Neutrophil (primary cell): ENCODE results near the gene TMEM184A.

Experiments
- H3K27ac ChIP-seq: fragments of 200-600 bp; sonication (generic); 2 replicates; pipeline ENCODE4 v1.5.1; 2016; ENCODE audit warnings: mild to moderate bottlenecking, moderate library complexity
- H3K27me3 ChIP-seq: fragments of 200-600 bp; sonication (generic); 2 replicates; pipeline ENCODE4 v1.6.0; 2016; ENCODE audit warnings: mild to moderate bottlenecking
- H3K36me3 ChIP-seq: fragments of 200-600 bp; sonication (generic); 2 replicates; pipeline ENCODE4 v1.5.1; 2017
- H3K4me1 ChIP-seq, 2 experiments: fragments of 200-600 bp in 1 of 2; sonication (generic) in 1 of 2; 1 replicate in 1 of 2; 2 replicates in 1 of 2; pipeline versions ENCODE4 v1.5.1 to v1.6.1; 2013 to 2016; ENCODE audit warnings: low read depth in 1 of 2, low read length in 1 of 2, mild to moderate bottlenecking in 1 of 2, moderate library complexity in 1 of 2; ENCODE audit not compliant: control insufficient read depth in 1 of 2, insufficient read depth in 1 of 2
- H3K4me3 ChIP-seq, 2 experiments: fragments of 200-600 bp in 1 of 2; sonication (generic) in 1 of 2; 1 replicate in 1 of 2; 2 replicates in 1 of 2; pipeline ENCODE4 v1.5.1; 2013 to 2016; ENCODE audit warnings: low read depth in 1 of 2, low read length in 1 of 2, mild to moderate bottlenecking in 1 of 2, moderate library complexity in 1 of 2
- H3K9me3 ChIP-seq: fragments of 200-600 bp; sonication (generic); 2 replicates; pipeline ENCODE4 v1.5.1; 2016
- TF ChIP-seq, protein P1 (sequence below): fragments of 200-600 bp; sonication (generic); IDR thresholded peaks from 2 replicates; pipeline ENCODE4 v1.5.1; 2016; ENCODE audit warnings: antibody characterized with exemption

Gene TMEM184A

DNA sequence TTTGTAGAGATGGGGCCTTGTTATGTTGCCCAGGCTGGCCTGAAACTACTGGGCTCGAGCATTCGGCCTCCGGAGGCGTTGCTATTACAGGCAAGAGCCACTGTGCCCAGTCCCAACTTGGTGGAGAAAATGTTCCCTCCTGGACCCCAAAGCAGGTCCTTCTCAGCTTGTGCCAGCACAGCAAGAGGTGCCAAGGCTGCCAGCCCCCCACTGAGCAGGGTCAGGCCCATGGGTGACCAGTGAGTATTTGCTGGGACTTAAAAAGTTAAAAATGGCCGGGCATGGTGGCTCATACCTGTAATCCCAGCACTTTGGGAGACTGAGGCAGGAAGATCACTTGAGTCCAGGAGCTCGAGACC, 20.9 kb downstream of the TMEM184A start:
- H3K9me3 ChIP-seq, result no peaks in the 10 kb centered on the region
- no peak overlapping the region for H3K4me3 ChIP-seq
- H3K27me3 ChIP-seq, result no peaks in the 10 kb centered on the region
- TF ChIP-seq, protein P1, sequence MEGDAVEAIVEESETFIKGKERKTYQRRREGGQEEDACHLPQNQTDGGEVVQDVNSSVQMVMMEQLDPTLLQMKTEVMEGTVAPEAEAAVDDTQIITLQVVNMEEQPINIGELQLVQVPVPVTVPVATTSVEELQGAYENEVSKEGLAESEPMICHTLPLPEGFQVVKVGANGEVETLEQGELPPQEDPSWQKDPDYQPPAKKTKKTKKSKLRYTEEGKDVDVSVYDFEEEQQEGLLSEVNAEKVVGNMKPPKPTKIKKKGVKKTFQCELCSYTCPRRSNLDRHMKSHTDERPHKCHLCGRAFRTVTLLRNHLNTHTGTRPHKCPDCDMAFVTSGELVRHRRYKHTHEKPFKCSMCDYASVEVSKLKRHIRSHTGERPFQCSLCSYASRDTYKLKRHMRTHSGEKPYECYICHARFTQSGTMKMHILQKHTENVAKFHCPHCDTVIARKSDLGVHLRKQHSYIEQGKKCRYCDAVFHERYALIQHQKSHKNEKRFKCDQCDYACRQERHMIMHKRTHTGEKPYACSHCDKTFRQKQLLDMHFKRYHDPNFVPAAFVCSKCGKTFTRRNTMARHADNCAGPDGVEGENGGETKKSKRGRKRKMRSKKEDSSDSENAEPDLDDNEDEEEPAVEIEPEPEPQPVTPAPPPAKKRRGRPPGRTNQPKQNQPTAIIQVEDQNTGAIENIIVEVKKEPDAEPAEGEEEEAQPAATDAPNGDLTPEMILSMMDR, result no peak
- peaks cover 49% of the 10 kb centered on the region for H3K36me3 ChIP-seq
- peaks cover 34 to 35% of the 10 kb centered on the region in 2 experiments for H3K4me1 ChIP-seq
- no peak overlapping the region for H3K27ac ChIP-seq

DNA sequence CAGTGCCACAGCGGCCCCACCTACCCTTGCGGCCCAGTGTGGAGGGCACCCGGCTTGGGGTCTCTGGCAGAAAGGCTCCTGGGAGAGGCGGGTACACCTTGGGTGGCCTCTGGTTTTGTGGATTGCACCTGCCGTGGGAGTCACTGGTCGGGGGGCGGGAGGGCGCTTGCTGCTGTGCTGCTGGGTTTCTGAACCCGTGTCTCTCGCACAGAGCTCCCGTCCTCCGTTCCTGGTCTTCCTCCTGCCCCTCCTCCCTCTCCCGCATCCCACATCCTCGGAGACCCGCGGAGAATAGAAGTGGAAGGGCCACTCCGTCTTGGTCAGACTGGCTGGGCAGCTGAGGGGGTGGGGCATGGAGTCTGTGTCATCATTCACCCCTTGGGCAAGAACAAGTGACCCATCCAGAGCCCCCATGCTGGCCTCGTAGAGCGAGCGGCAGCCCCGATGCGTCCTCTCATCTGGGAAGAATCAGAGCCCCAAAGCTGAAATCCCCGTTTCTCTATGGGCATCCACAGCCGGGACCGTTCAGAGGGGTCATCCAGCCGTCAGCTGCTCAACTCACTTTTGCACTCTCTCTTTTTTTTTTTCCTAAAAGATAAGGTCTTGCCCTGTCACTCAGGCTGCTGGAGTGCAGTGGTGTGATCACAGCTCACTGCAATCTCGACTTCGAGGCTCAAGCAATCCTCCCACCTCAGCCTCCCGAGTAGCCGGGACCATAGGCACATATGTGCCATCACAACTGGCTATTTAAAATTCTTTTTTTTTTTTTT, 21.5 kb downstream of the TMEM184A start:
- Histone ChIP-seq H3K9me3 (no peaks in the 10 kb centered on the region), H3K36me3 (peaks cover 43% of the 10 kb centered on the region), H3K4me1 (peaks cover 37 to 38% of the 10 kb centered on the region in 2 experiments), H3K27me3 (no peaks in the 10 kb centered on the region), H3K4me3 (no peak overlapping the region), H3K27ac (peak overlapping the region; percentile 94)
- TF ChIP-seq, protein P1, result no peak

DNA sequence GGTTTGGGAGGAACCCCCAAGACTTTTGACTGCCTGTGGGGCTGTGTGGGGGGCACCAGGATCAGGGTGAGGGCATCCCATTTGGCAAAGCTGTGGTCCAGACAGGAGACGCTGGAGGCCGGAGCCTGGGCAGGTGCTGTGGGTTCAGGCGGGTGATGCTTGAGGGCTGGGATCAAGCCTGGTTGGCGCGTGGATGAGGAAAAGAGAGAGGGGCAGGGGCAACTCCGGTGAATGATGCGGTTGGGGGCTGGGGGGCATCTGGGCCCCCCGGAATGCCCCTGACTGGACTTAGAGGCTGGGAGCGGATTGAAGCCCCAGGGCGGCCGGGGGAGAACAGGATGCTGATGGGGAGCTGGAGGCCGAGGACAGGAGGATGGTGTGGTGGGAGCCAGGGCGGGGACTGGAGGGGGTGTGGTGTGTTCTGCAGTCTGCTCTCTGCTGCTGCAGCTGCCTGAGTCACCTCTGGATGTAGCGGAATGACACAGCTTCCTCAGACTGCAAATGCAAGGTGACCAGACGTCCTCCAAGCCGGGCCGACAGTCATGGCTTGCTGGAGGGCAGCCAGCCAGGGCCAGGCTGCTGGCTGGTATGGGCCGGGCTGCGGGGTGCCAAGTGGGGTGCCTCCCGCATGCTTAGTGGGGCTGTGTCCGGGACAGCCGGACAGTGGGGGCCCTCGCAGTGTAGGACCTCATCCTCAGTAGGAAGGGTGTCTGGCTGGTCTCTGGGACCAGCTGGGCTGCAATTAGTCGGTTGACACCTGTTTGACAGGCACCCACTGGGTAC, 22.3 kb downstream of the TMEM184A start:
- Histone ChIP-seq H3K4me1 (peaks cover 37 to 38% of the 10 kb centered on the region in 2 experiments), H3K36me3 (peaks cover 35% of the 10 kb centered on the region), H3K27ac (peak overlapping the region; percentile 94), H3K4me3 (peak overlapping the region; percentile 63 to 67), H3K9me3 (no peaks in the 10 kb centered on the region), H3K27me3 (no peaks in the 10 kb centered on the region)
- TF ChIP-seq, protein P1, result no peak

DNA sequence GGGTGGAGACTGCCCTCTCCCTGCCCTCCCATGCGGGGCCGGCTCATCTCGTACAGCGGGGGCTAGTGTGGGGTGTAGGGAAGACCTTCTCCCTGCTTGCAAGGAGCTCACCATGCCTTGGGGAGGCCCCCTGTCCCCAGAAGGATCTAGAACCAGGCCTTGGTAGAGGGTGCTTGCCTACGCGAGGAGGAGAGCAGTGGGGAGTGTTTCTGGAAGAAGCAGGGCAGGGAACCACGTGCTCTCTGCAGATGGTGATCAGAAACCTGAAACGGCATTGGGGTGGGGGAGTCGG, 22.8 kb downstream of the TMEM184A start:
- Histone ChIP-seq H3K27me3 (no peaks in the 10 kb centered on the region), H3K27ac (peak overlapping the region; percentile 94), H3K9me3 (no peaks in the 10 kb centered on the region), H3K4me3 (peak overlapping the region; percentile 63 to 67), H3K36me3 (peaks cover 30% of the 10 kb centered on the region), H3K4me1 (peaks cover 37 to 38% of the 10 kb centered on the region in 2 experiments)
- TF ChIP-seq, protein P1, result no peak

DNA sequence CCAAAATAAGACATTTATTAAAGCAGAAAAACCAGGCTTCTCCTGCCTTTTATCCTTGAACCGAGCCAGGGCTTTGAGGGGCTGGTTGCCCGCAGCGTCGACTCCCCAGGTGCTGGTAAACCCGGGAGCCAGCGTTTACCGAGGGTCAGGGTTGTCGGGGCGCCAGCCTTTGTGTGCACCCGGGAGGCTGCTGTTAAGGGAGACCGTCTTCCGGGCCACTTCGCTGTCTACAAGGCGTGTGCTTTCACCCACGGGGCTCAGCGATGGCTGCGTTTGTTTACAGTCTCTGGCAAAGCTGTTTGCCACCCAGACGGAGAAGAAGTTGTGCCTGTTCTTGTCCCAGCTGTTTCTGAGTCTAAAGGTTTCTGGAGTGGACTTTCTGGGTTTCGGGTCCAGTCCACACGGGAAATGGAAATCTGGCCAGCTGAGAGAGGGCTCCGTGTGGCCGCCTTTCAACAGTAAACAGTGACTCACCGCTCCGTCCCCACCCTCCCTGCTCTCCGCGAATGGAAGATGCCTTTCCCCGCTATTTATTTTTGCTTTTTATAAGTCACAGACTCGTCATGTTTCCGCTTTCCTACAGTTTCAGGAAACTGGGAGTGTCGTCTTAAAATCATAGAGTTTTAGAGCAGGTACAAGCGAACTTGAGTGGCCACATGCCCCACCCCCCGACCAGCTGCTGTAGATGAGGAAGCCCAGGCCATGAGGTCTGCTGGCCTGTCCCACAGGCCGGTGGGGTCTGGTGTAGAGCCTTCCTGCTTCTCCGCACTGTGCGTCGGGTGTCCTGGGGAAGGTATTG, 23.4 kb downstream of the TMEM184A start:
- TF ChIP-seq, protein P1, result no peak
- no peaks in the 10 kb centered on the region for H3K27me3 ChIP-seq
- H3K4me3 ChIP-seq, result peak overlapping the region; percentile 63 to 67
- H3K4me1 ChIP-seq, result peaks cover 37 to 38% of the 10 kb centered on the region in 2 experiments
- peaks cover 25% of the 10 kb centered on the region for H3K36me3 ChIP-seq
- H3K27ac ChIP-seq, result peak overlapping the region; percentile 94
- H3K9me3 ChIP-seq, result no peaks in the 10 kb centered on the region
